Hepatocyte (in vitro differentiated cells): Measurements from ENCODE around the gene C3orf70. TPM values are rescaled to one million over a fixed set of nuclear protein-coding genes. Genes with fewer than 3 reads are reported as not detected.
"Not testable (repeated sequence)": the region's sequence is repeated elsewhere in the genome, so short reads cannot be mapped to it uniquely, and the experiment has no call there.

ENCODE experiments used
- DNase-seq: peaks from one replicate; pipeline ENCODE4 v3.0.0-alpha.2; 2016; ENCODE audit warnings: low spot score
- H2AFZ ChIP-seq: fragments of 200-600 bp; sonication (generic); 2 replicates; pipeline ENCODE4 v1.6.0; 2016; ENCODE audit warnings: antibody characterized with exemption, mild to moderate bottlenecking
- H3K27ac ChIP-seq: fragments of 200-600 bp; sonication (generic); 2 replicates; pipeline ENCODE4 v1.5.1; 2016; ENCODE audit warnings: mild to moderate bottlenecking
- H3K27me3 ChIP-seq: fragments of 200-600 bp; sonication (generic); 2 replicates; pipeline ENCODE4 v1.6.1; 2016
- H3K36me3 ChIP-seq: fragments of 200-600 bp; sonication (generic); replicated peaks from 2 replicates; pipeline ENCODE4 v1.5.1; 2016; ENCODE audit warnings: low read depth; ENCODE audit not compliant: insufficient read depth
- H3K4me1 ChIP-seq: fragments of 200-600 bp; sonication (generic); 2 replicates; pipeline ENCODE4 v1.5.1; 2016; ENCODE audit warnings: mild to moderate bottlenecking, moderate library complexity; ENCODE audit not compliant: insufficient read depth
- H3K4me2 ChIP-seq: fragments of 200-600 bp; sonication (generic); 2 replicates; pipeline ENCODE4 v1.6.0; 2016
- H3K4me3 ChIP-seq: fragments of 200-600 bp; sonication (generic); 2 replicates; pipeline ENCODE4 v1.5.1; 2016; ENCODE audit warnings: mild to moderate bottlenecking
- H3K79me2 ChIP-seq: fragments of 200-600 bp; sonication (generic); 2 replicates; pipeline ENCODE4 v1.6.0; 2017; ENCODE audit warnings: mild to moderate bottlenecking
- H3K9me2 ChIP-seq: fragments of 200-600 bp; sonication (generic); replicated peaks from 2 replicates; pipeline ENCODE4 v1.6.0; 2017; ENCODE audit warnings: mild to moderate bottlenecking; ENCODE audit not compliant: insufficient read depth
- H3K9me3 ChIP-seq: fragments of 200-600 bp; sonication (generic); 2 replicates; pipeline ENCODE4 v1.5.1; 2016; ENCODE audit warnings: low read depth, mild to moderate bottlenecking
- H4K20me1 ChIP-seq: fragments of 200-600 bp; sonication (generic); 2 replicates; pipeline ENCODE4 v1.6.0; 2016; ENCODE audit warnings: mild to moderate bottlenecking; ENCODE audit not compliant: insufficient read depth, poor library complexity, severe bottlenecking
- EZH2 ChIP-seq: fragments of 200-600 bp; sonication (generic); IDR thresholded peaks from 2 replicates; pipeline ENCODE4 v1.6.1; 2016; ENCODE audit warnings: antibody characterized with exemption, mild to moderate bottlenecking, borderline replicate concordance
- EZH2phosphoT487 ChIP-seq: fragments of 200-600 bp; sonication (generic); IDR thresholded peaks from one replicate; pipeline ENCODE4 v1.6.1; 2018; ENCODE audit warnings: antibody characterized with exemption, mild to moderate bottlenecking, low read depth, moderate library complexity; ENCODE audit not compliant: unreplicated experiment, severe bottlenecking
- WGBS: methylation state at CpG from one replicate; pipeline ENCODE4 v1.1.6; 2016; ENCODE audit warnings: low lambda C conversion rate; ENCODE audit errors: missing lambda C conversion rate; 5-methylcytosine and 5-hydroxymethylcytosine counted together
- polyA plus RNA-seq: library from polyadenylated mRNA; unstranded; fragments of >200 nt; fragmentation: Nextera tagmentation; extraction: Ambion mirVana; gene quantifications from 2 replicates; pipeline ENCODE4 v1.2.1, GENCODE V29; 2016
- total RNA-seq: library from RNA; depleted of rRNA; stranded (reverse); fragments of >200 nt; gene quantifications from 2 replicates; pipeline ENCODE4 v1.2.3, GENCODE V29; 2014
- TF ChIP-seq, protein P1 (sequence below): fragments of 200-600 bp; sonication (generic); IDR thresholded peaks from 2 replicates; pipeline ENCODE4 v1.5.1; 2016; ENCODE audit warnings: antibody characterized with exemption, mild to moderate bottlenecking; ENCODE audit not compliant: poor library complexity

C3orf70 gene
- total and polyA plus RNA-seq, 2 experiments from 2014 or later: 1.1 to 6.0 TPM

DNA sequence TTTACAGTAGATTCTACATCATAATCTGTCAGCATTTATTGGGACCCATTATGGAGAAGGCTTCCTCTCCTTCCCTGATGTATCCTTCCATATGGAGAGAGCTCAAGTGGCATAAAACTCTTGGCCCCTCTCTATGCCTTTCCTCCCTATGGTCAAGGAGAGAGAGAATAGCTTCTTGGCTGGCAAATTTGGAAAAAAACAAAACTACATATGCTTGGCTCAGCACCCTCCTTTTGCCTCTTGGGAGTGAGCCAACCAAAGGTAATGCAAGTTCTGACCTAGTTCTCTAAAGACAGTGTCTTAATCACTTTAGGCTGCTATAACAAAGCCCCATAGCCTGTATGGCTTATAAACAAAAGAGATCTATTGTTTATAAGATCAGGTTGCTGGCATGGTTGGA lies 37.5 kb downstream of the C3orf70 start:
- H3K9me3 ChIP-seq: no peaks in the 10 kb centered on the region
- no peak overlapping the region for H3K27ac ChIP-seq
- no peaks in the 10 kb centered on the region for H3K9me2 ChIP-seq
- H3K4me3 ChIP-seq: no peak overlapping the region
- no peaks in the 10 kb centered on the region for H3K36me3 ChIP-seq
- H4K20me1 ChIP-seq: no peaks in the 10 kb centered on the region
- no peaks in the 10 kb centered on the region for H3K4me1 ChIP-seq
- no peak overlapping the region for H3K4me2 ChIP-seq
- no peak for TF ChIP-seq EZH2
- no peak for TF ChIP-seq EZH2phosphoT487
- TF ChIP-seq, protein P1, sequence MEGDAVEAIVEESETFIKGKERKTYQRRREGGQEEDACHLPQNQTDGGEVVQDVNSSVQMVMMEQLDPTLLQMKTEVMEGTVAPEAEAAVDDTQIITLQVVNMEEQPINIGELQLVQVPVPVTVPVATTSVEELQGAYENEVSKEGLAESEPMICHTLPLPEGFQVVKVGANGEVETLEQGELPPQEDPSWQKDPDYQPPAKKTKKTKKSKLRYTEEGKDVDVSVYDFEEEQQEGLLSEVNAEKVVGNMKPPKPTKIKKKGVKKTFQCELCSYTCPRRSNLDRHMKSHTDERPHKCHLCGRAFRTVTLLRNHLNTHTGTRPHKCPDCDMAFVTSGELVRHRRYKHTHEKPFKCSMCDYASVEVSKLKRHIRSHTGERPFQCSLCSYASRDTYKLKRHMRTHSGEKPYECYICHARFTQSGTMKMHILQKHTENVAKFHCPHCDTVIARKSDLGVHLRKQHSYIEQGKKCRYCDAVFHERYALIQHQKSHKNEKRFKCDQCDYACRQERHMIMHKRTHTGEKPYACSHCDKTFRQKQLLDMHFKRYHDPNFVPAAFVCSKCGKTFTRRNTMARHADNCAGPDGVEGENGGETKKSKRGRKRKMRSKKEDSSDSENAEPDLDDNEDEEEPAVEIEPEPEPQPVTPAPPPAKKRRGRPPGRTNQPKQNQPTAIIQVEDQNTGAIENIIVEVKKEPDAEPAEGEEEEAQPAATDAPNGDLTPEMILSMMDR: no peak
- H2AFZ ChIP-seq: no peak overlapping the region
- H3K27me3 ChIP-seq: no peaks in the 10 kb centered on the region
- no peak for DNase-seq
- H3K79me2 ChIP-seq: no peaks in the 10 kb centered on the region

DNA sequence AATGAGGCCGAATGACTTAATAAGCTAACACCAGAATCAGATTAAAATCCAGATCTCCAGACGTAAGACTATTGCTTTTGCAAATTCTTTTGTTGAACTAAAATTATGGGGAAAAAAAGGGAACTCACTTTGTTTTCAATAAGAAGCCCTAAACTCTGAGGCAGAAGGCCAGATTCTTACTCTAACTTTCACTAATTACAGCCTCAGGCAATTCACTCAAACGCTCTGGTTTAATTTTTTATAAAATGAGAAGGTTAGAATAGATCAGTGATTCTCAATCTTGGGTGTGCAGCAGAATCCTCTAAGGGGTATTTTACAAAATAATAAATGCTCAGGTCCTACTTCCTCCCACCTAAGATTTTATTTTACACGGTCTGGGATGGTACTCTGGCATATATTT lies 38.1 kb downstream of the C3orf70 start:
- no peaks in the 10 kb centered on the region for H3K4me1 ChIP-seq
- TF ChIP-seq EZH2 (no peak), EZH2phosphoT487 (no peak)
- TF ChIP-seq, protein P1: no peak
- 66% methylated on average over 4 of the region's 4 CpGs for WGBS

DNA sequence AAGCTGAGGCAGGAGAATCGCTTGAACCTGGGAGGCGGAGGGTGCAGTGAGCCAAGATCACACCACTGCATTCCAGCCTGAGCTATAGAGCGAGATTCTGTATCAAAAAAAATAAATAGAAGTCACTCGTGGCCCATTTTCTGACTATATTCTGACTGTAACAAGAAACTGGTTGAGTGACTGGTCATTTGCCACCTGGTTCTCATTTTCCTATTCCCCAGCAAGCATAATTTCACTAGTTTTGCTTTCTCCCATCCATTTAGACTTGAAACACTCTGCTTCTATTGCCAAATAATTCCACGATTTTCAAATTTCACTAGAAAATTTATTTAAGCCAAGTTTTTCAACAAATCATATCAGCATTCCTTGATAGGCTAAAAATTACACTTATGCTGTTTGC lies 40.7 kb downstream of the C3orf70 start:
- TF ChIP-seq, protein P1: no peak
- TF ChIP-seq EZH2 (no peak), EZH2phosphoT487 (no peak)
- Histone ChIP-seq H3K36me3 (no peaks in the 10 kb centered on the region), H3K9me3 (no peaks in the 10 kb centered on the region), H4K20me1 (no peaks in the 10 kb centered on the region), H3K4me2 (no peak overlapping the region), H3K4me1 (no peaks in the 10 kb centered on the region), H3K27ac (no peak overlapping the region), H3K4me3 (no peak overlapping the region), H3K9me2 (no peaks in the 10 kb centered on the region), H3K79me2 (no peaks in the 10 kb centered on the region), H3K27me3 (no peaks in the 10 kb centered on the region), H2AFZ (no peak overlapping the region)
- WGBS: 82% methylated on average over 5 of the region's 5 CpGs
- no peak for DNase-seq

More for the DNA sequence above, 38.1 kb downstream of the C3orf70 start:
- Histone ChIP-seq H3K79me2 (no peaks in the 10 kb centered on the region), H3K4me2 (no peak overlapping the region), H3K4me3 (no peak overlapping the region), H4K20me1 (no peaks in the 10 kb centered on the region), H3K9me2 (no peaks in the 10 kb centered on the region), H3K27me3 (no peaks in the 10 kb centered on the region), H3K27ac (no peak overlapping the region), H3K36me3 (no peaks in the 10 kb centered on the region), H3K9me3 (no peaks in the 10 kb centered on the region), H2AFZ (no peak overlapping the region)
- DNase-seq: no peak

DNA sequence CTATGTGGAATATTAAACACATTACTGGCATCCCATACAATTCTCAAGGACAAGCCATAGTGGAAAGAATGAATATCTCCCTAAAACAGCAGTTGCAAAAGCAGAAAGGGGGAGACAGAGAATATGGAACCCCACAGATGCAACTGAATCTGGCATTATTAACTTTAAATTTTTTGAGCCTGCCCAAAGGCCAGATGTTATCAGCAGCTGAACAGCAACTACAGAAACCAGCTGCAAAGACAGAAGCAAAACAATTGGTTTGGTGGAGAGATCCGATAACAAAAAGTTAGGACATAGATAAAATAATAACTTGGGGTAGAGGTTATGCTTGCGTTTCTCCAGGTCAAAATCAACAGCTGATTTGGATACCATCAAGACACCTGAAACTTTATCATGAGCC lies 43.8 kb downstream of the C3orf70 start:
- H3K27ac ChIP-seq, DNase-seq, H3K9me3 ChIP-seq, H3K79me2 ChIP-seq, H3K4me3 ChIP-seq, H3K27me3 ChIP-seq, H4K20me1 ChIP-seq, H3K36me3 ChIP-seq, H3K4me1 ChIP-seq, H2AFZ ChIP-seq, H3K9me2 ChIP-seq, H3K4me2 ChIP-seq: not testable (repeated sequence)
- 96% methylated on average over 2 of the region's 2 CpGs for WGBS

DNA sequence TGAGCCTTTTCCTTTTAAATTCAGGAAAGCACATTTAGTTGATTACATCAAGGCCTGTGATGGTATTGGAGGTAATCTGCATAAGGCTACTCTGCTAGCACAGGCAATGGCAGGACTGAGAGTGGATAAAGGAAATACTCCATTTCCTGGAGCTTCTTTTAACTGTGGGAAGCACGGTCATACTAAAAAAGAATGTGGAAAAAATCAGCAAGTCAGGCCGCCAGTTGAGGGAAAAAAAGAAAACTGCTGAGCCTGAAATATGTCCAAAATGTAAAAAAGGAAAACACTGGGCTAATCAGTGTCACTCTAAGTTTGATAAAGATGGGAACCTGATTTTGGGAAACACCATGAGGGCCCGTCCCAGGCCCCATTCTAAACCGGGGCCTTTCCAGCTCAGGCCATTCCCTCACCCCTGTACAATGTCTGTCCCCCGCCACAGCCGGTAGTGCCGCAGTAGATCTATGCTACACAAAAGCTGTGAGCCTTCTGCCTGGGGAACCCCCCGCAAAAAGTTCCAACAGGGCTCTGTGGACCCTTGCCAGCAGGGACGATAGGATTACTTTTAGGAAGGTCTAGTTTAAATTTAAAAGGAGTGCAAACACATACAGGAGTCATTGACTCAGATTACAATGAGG lies 46.5 kb downstream of the C3orf70 start:
- 88% methylated on average over 9 of the region's 9 CpGs for WGBS
- H3K4me2 ChIP-seq: not testable (repeated sequence)

More for the DNA sequence above, 46.5 kb downstream of the C3orf70 start:
- H3K9me3 ChIP-seq, H2AFZ ChIP-seq, DNase-seq, H4K20me1 ChIP-seq, H3K27ac ChIP-seq, H3K4me3 ChIP-seq, H3K36me3 ChIP-seq, H3K9me2 ChIP-seq, H3K27me3 ChIP-seq, H3K79me2 ChIP-seq, H3K4me1 ChIP-seq: not testable (repeated sequence)
